IMR-90 (cell line): ENCODE results near the gene MTUS2. TPM values are rescaled to one million over a fixed set of nuclear protein-coding genes. Genes with fewer than 3 reads are reported as not detected.
A peak's percentile ranks its signal among the peaks of the same experiment; 100 is the strongest.

Experiments
- ATAC-seq: fragments of 200-7000 bp; cut with Tn5 transposase; 2 replicates; pipeline ENCODE4 v1.9.1; 2020; ENCODE audit warnings: low read depth, mild to moderate bottlenecking, moderate library complexity
- BruUV-seq: library from RNA; stranded (reverse); fragments of 400-500 nt; replicated peaks from 2 replicates; lab custom pipeline; 2021; lab: Mats Ljungman, UMichigan
- CTCF ChIA-PET: fragments of 300-600 bp; formaldehyde crosslinking; extraction: SDS; loops from one replicate; lab custom pipeline; 2021; ENCODE audit warnings: antibody characterized with exemption; lab: Yijun Ruan, JAX
- POLR2A ChIA-PET: fragments of 300-600 bp; sonication (Branson Sonifier 250); formaldehyde crosslinking; loops from one replicate; lab custom pipeline; 2022; ENCODE audit warnings: antibody characterized with exemption; ENCODE audit not compliant: unreplicated experiment; lab: Charles Lee
- DNase-seq: peaks from one replicate; pipeline ENCODE4 v3.0.0; 2013
- H2AFZ ChIP-seq: replicated peaks from 2 replicates; pipeline ENCODE3; 2013; ENCODE audit warnings: low read length, mild to moderate bottlenecking; ENCODE audit not compliant: poor library complexity
- H2AK5ac ChIP-seq: 2 replicates; pipeline ENCODE4 v1.6.1; 2013; ENCODE audit warnings: low read depth, low read length, inconsistent platforms
- H2AK9ac ChIP-seq: replicated peaks from 2 replicates; pipeline ENCODE3; 2013; ENCODE audit warnings: mild to moderate bottlenecking, low read depth, low read length, moderate library complexity; ENCODE audit not compliant: poor library complexity
- H2BK120ac ChIP-seq: 2 replicates; pipeline ENCODE4 v1.6.1; 2013; ENCODE audit warnings: low read depth, low read length, inconsistent platforms
- H2BK15ac ChIP-seq: 3 replicates; pipeline ENCODE4 v1.6.1; 2013; ENCODE audit warnings: low read depth, low read length, inconsistent platforms
- H2BK20ac ChIP-seq: 2 replicates; pipeline ENCODE4 v1.6.1; 2013; ENCODE audit warnings: low read depth, mild to moderate bottlenecking, inconsistent platforms, low read length, moderate library complexity
- H2BK5ac ChIP-seq: 2 replicates; pipeline ENCODE4 v1.6.1; 2013; ENCODE audit warnings: mild to moderate bottlenecking, low read depth, low read length, inconsistent platforms; ENCODE audit not compliant: poor library complexity, severe bottlenecking
- H3K14ac ChIP-seq: replicated peaks from 2 replicates; pipeline ENCODE4 v1.6.1; 2013; ENCODE audit warnings: low read depth, low read length, inconsistent platforms
- H3K18ac ChIP-seq: 2 replicates; pipeline ENCODE4 v1.6.1; 2013; ENCODE audit warnings: low read depth, low read length, control low read depth
- H3K23ac ChIP-seq: 2 replicates; pipeline ENCODE4 v1.6.1; 2013; ENCODE audit warnings: low read depth, low read length, inconsistent platforms
- H3K27ac ChIP-seq: 2 replicates; pipeline ENCODE4 v1.5.1; 2013; ENCODE audit warnings: mild to moderate bottlenecking, control low read depth, low read length; ENCODE audit not compliant: insufficient read depth
- H3K27me3 ChIP-seq: 2 replicates; pipeline ENCODE4 v1.6.1; 2013; ENCODE audit warnings: low read length; ENCODE audit not compliant: control insufficient read depth, insufficient read depth
- H3K36me3 ChIP-seq: 2 replicates; pipeline ENCODE4 v1.6.1; 2013; ENCODE audit warnings: low read length, mixed read lengths; ENCODE audit not compliant: control insufficient read depth, insufficient read depth
- H3K4ac ChIP-seq: 2 replicates; pipeline ENCODE4 v1.6.1; 2013; ENCODE audit warnings: low read depth, low read length, inconsistent platforms
- H3K4me1 ChIP-seq: 2 replicates; pipeline ENCODE4 v1.6.1; 2013; ENCODE audit warnings: low read length, mixed read lengths; ENCODE audit not compliant: control insufficient read depth, insufficient read depth
- H3K4me2 ChIP-seq: 2 replicates; pipeline ENCODE4 v1.6.1; 2013; ENCODE audit warnings: low read depth, mild to moderate bottlenecking, control low read depth, low read length, moderate library complexity
- H3K4me3 ChIP-seq: 2 replicates; pipeline ENCODE4 v1.5.1; 2013; ENCODE audit warnings: low read depth, mild to moderate bottlenecking, control low read depth, low read length, moderate library complexity; ENCODE audit not compliant: insufficient read depth
- H3K56ac ChIP-seq: 2 replicates; pipeline ENCODE4 v1.6.1; 2013; ENCODE audit warnings: low read length, inconsistent platforms; ENCODE audit not compliant: insufficient read depth; ENCODE audit errors: extremely low read depth
- H3K79me1 ChIP-seq, 2 experiments: 2 replicates each; pipeline ENCODE4 v1.6.1; 2013; ENCODE audit warnings: low read length in 2 of 2, inconsistent platforms in 1 of 2, low read depth in 1 of 2
- H3K9ac ChIP-seq: 2 replicates; pipeline ENCODE4 v1.6.1; 2013; ENCODE audit warnings: low read depth, low read length, control low read depth
- H3K9me1 ChIP-seq: 2 replicates; pipeline ENCODE4 v1.6.1; 2013; ENCODE audit warnings: low read length, inconsistent platforms; ENCODE audit not compliant: insufficient read depth
- H3K9me3 ChIP-seq: 2 replicates; pipeline ENCODE4 v1.6.1; 2013; ENCODE audit warnings: low read length; ENCODE audit not compliant: control insufficient read depth, insufficient read depth
- H4K20me1 ChIP-seq: 2 replicates; pipeline ENCODE4 v1.6.1; 2013; ENCODE audit warnings: low read length, inconsistent platforms; ENCODE audit not compliant: insufficient read depth
- H4K5ac ChIP-seq: 2 replicates; pipeline ENCODE4 v1.6.1; 2013; ENCODE audit warnings: mild to moderate bottlenecking, low read depth, low read length, control low read depth
- H4K8ac ChIP-seq, 2 experiments: 2 replicates each; pipeline ENCODE4 v1.6.1; 2013; ENCODE audit warnings: low read depth in 2 of 2, low read length in 2 of 2, control low read depth in 1 of 2, inconsistent platforms in 1 of 2
- H4K91ac ChIP-seq: 2 replicates; pipeline ENCODE4 v1.6.1; 2013; ENCODE audit warnings: low read depth, low read length, inconsistent platforms; ENCODE audit not compliant: insufficient read depth
- CHD1 ChIP-seq: IDR thresholded peaks from 2 replicates; pipeline ENCODE4 v1.6.1; 2012; ENCODE audit warnings: low read depth, low read length, improper control_type of control experiment
- FOS ChIP-seq: fragments of 150-350 bp; IDR thresholded peaks from 2 replicates; pipeline ENCODE4 v1.6.1; 2016; ENCODE audit warnings: low read depth, low read length
- RAD21 ChIP-seq: IDR thresholded peaks from 2 replicates; pipeline ENCODE4 v1.6.1; 2012; ENCODE audit warnings: low read length, improper control_type of control experiment
- WGBS, 2 experiments: methylation state at CpG; one replicate each; pipeline versions ENCODE4 v1.1.5 to v1.1.7; 2013; ENCODE audit warnings: missing lambda C conversion rate in 2 of 2; ENCODE audit not compliant: insufficient read length in 1 of 2; ENCODE audit errors: extremely low coverage in 2 of 2; 5-methylcytosine and 5-hydroxymethylcytosine counted together
- dilution Hi-C: fragments of 300-500 bp; cut with HindIII; formaldehyde crosslinking; loops from one replicate; pipeline ENCODE4 v1.14.3; 2018; ENCODE audit warnings: low sequenced_read_pairs; ENCODE audit not compliant: unreplicated experiment
- in situ Hi-C: fragments of 300-500 bp; cut with MboI; formaldehyde crosslinking; loops from 3 replicates; pipeline ENCODE4 v1.14.3; 2019; ENCODE audit warnings: low sequenced_read_pairs, inconsistent platforms, mixed read lengths
- intact Hi-C: fragments of 100-400 bp; cut with micrococcal nuclease; formaldehyde crosslinking; loops from 2 replicates; pipeline ENCODE4 v1.10.0; 2022
- polyA plus RNA-seq, 3 experiments: library from polyadenylated mRNA; depleted of rRNA; stranded (reverse); fragments of >200 nt; gene quantifications; 2 replicates each; pipeline ENCODE4 v1.2.3, GENCODE V29; 2012; ENCODE audit warnings: low replicate concordance in 1 of 3
- total RNA-seq: library from RNA; depleted of rRNA; stranded (reverse); fragments of >200 nt; gene quantifications from 2 replicates; pipeline ENCODE4 v1.2.3, GENCODE V29; 2012
- TF ChIP-seq, protein P1 (sequence below): conservative IDR thresholded peaks from 2 replicates; pipeline ENCODE4 v1.5.1; 2012; ENCODE audit warnings: mild to moderate bottlenecking, low read depth, low read length, improper control_type of control experiment
- TF ChIP-seq, protein P2 (sequence below): fragments of 150-350 bp; IDR thresholded peaks from 2 replicates; pipeline ENCODE4 v1.6.1; 2017; ENCODE audit warnings: mild to moderate bottlenecking, antibody characterized with exemption, low read length, low read depth
- TF ChIP-seq, protein P3 (sequence below): fragments of 150-350 bp; IDR thresholded peaks from 2 replicates; pipeline ENCODE4 v1.6.1; 2016; ENCODE audit warnings: low read depth, mild to moderate bottlenecking, low read length, moderate library complexity, borderline replicate concordance

MTUS2 gene
- total and polyA plus RNA-seq, 2 of the 4 experiments (the other 2 are of a cell fraction), result under 0.01 to 0.02 TPM

DNA sequence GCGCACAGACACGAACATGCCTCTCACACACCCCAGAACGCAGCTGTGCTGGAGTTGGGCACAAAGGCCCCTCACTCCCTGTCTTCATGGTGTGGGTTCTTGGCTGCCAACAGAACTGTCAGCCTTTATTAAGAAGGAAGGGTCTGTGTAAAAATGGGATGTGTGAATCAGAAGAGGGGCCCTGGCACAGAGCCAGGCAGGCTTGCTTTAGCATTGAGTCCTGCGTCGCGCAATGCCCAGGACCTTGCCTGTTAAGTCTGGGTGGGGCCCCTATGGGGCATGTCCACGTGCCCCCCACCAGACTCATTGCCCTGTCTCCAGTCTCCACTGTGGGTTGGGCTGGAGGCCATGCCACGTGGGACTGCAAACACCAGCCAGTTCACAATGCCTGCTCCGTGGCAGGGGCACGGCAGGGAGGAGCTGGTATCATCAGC lies 690.5 kb downstream of the MTUS2 start:
- Histone ChIP-seq H4K8ac (no peak overlapping the region), H3K18ac (no peak overlapping the region), H3K4me3 (no peak overlapping the region), H3K23ac (no peak overlapping the region), H3K9me1 (peaks cover 3% of the 10 kb centered on the region; the same call in 1 of the 2 replicates), H3K27me3 (no peaks in the 10 kb centered on the region), H2AFZ (no peak overlapping the region), H2BK20ac (no peak overlapping the region), H3K4ac (no peak overlapping the region), H3K4me1 (peaks cover 4% of the 10 kb centered on the region), H3K9ac (no peak overlapping the region), H3K36me3 (peaks cover 26% of the 10 kb centered on the region), H3K4me2 (no peak overlapping the region), H3K27ac (no peak overlapping the region), H3K56ac (no peak overlapping the region), H2BK5ac (no peak overlapping the region), H4K5ac (no peak overlapping the region), H2AK5ac (no peak overlapping the region), H3K79me1 (0 out of 4 replicates have a peak, but pooled peaks cover 0 to 10% of the 10 kb centered on the region in 2 experiments), H4K20me1 (peaks cover 17% of the 10 kb centered on the region), H2BK15ac (no peak overlapping the region), H3K9me3 (no peaks in the 10 kb centered on the region), H2BK120ac (no peak overlapping the region), H4K91ac (no peak overlapping the region), H3K14ac (no peak overlapping the region), H2AK9ac (peak overlapping the region; percentile 51)
- TF ChIP-seq RAD21, result no peak
- TF ChIP-seq, protein P1, sequence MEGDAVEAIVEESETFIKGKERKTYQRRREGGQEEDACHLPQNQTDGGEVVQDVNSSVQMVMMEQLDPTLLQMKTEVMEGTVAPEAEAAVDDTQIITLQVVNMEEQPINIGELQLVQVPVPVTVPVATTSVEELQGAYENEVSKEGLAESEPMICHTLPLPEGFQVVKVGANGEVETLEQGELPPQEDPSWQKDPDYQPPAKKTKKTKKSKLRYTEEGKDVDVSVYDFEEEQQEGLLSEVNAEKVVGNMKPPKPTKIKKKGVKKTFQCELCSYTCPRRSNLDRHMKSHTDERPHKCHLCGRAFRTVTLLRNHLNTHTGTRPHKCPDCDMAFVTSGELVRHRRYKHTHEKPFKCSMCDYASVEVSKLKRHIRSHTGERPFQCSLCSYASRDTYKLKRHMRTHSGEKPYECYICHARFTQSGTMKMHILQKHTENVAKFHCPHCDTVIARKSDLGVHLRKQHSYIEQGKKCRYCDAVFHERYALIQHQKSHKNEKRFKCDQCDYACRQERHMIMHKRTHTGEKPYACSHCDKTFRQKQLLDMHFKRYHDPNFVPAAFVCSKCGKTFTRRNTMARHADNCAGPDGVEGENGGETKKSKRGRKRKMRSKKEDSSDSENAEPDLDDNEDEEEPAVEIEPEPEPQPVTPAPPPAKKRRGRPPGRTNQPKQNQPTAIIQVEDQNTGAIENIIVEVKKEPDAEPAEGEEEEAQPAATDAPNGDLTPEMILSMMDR, result no peak
- TF ChIP-seq CHD1, result no peak
- TF ChIP-seq, protein P2, sequence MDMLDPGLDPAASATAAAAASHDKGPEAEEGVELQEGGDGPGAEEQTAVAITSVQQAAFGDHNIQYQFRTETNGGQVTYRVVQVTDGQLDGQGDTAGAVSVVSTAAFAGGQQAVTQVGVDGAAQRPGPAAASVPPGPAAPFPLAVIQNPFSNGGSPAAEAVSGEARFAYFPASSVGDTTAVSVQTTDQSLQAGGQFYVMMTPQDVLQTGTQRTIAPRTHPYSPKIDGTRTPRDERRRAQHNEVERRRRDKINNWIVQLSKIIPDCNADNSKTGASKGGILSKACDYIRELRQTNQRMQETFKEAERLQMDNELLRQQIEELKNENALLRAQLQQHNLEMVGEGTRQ, result no peak
- TF ChIP-seq, protein P3, sequence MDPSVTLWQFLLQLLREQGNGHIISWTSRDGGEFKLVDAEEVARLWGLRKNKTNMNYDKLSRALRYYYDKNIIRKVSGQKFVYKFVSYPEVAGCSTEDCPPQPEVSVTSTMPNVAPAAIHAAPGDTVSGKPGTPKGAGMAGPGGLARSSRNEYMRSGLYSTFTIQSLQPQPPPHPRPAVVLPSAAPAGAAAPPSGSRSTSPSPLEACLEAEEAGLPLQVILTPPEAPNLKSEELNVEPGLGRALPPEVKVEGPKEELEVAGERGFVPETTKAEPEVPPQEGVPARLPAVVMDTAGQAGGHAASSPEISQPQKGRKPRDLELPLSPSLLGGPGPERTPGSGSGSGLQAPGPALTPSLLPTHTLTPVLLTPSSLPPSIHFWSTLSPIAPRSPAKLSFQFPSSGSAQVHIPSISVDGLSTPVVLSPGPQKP, result no peak
- TF ChIP-seq FOS, result no peak
- dilution Hi-C loops (no loop called here), intact Hi-C loops (no loop called here), in situ Hi-C loops (loop anchor here (5.0 kb wide), 1 partner anchor 607 kb away; no protein-coding TSS in a partner anchor)
- ATAC-seq (no peak), DNase-seq (no peak)
- POLR2A ChIA-PET, result no interaction called here
- CTCF ChIA-PET, result interaction anchor here (0.5 to 1.1 kb wide), 3 partner anchors 187 to 1072 kb away, joined by 3 to 4 read pairs (median 3); no protein-coding TSS in a partner anchor
- whole genome bisulfite sequencing, 2 experiments, result 96% methylated on average over 4 of the region's 10 CpGs; no CpG with 5 or more reads in 1 of the 2 experiments
- BruUV-seq, result no TSS peak
